ENCODE results near the gene ROR2.

DNA sequence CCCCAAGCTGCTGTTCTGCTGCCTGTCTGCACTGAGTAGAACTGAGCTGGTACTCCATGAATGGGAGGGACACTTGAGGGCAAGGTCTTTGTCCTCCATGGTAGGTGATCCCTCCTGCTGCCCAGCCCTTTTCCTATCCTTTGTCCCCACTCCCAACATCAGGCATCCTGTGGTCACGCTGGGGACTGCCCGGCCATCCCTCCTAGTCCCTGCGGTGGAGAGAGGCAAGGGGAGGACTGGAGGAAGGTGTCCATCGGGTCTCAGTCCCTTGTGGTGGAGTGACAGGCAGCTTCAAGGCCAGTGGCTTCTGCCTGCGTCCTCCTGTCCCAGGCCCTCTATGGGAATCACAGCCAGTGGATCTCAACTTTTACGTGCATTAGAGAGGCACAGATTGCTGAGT, 25.9 kb downstream of the ROR2 start:
- TF ChIP-seq, protein P1, sequence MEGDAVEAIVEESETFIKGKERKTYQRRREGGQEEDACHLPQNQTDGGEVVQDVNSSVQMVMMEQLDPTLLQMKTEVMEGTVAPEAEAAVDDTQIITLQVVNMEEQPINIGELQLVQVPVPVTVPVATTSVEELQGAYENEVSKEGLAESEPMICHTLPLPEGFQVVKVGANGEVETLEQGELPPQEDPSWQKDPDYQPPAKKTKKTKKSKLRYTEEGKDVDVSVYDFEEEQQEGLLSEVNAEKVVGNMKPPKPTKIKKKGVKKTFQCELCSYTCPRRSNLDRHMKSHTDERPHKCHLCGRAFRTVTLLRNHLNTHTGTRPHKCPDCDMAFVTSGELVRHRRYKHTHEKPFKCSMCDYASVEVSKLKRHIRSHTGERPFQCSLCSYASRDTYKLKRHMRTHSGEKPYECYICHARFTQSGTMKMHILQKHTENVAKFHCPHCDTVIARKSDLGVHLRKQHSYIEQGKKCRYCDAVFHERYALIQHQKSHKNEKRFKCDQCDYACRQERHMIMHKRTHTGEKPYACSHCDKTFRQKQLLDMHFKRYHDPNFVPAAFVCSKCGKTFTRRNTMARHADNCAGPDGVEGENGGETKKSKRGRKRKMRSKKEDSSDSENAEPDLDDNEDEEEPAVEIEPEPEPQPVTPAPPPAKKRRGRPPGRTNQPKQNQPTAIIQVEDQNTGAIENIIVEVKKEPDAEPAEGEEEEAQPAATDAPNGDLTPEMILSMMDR (IDR thresholded peaks at IDR 0.05; ENCODE audit: insufficient read depth, low read length, poor library complexity, severe bottlenecking), result no peak
- TF ChIP-seq EZH2phosphoT487 (conservative IDR thresholded peaks at IDR 0.05; ENCODE audit: low read length), result no peak
